Neuron (in vitro differentiated cells): Measurements from ENCODE around the gene ZNF514.
"Not testable (repeated sequence)": the region's sequence is repeated elsewhere in the genome, so short reads cannot be mapped to it uniquely, and the experiment has no call there.

Experiments
- H2AFZ ChIP-seq: one replicate; pipeline ENCODE4 v1.6.1; 2013; ENCODE audit warnings: low read depth, mild to moderate bottlenecking, inconsistent platforms, low read length, moderate library complexity
- H3K27me3 ChIP-seq: one replicate; pipeline ENCODE4 v1.6.1; 2013; ENCODE audit warnings: low read length; ENCODE audit not compliant: insufficient read depth
- H3K36me3 ChIP-seq: one replicate; pipeline ENCODE4 v1.6.1; 2013; ENCODE audit warnings: low read length; ENCODE audit not compliant: insufficient read depth
- H3K4me1 ChIP-seq: one replicate; pipeline ENCODE4 v1.6.1; 2013; ENCODE audit warnings: low read length; ENCODE audit not compliant: insufficient read depth
- H3K4me3 ChIP-seq: 2 replicates; pipeline ENCODE4 v1.5.1; 2013; ENCODE audit warnings: mild to moderate bottlenecking, low read length, moderate library complexity
- H3K9me3 ChIP-seq: one replicate; pipeline ENCODE4 v1.6.1; 2013; ENCODE audit warnings: low read length

The ZNF514 gene

GRCh38 chr2:95159690-95160449 lies at the start of gene ZNF514:
Gene ZNF514, minus strand, starts transcription at chr2:95159848. Its CDS starts 6,595 bp downstream, at chr2:95153253.
- Histone ChIP-seq H3K4me1 (peaks cover 5% of the 10 kb centered on the region), H3K27me3 (no peaks in the 10 kb centered on the region), H3K36me3 (no peaks in the 10 kb centered on the region), H3K4me3 (peak within 1 kb of the TSS; percentile 59), H3K9me3 (peaks cover 43% of the 10 kb centered on the region), H2AFZ (peak within 1 kb of the TSS; percentile 59)

GRCh38 chr2:95208106-95208505 lies 48.5 kb upstream of the ZNF514 start:
- Histone ChIP-seq H3K4me1 (peaks cover 4% of the 10 kb centered on the region), H3K9me3 (peaks cover 43% of the 10 kb centered on the region), H3K4me3 (peak overlapping the region; percentile 81), H2AFZ (peak overlapping the region; percentile 95), H3K27me3 (no peaks in the 10 kb centered on the region), H3K36me3 (peaks cover 41% of the 10 kb centered on the region)

- H2AFZ ChIP-seq: peak within 1 kb of the TSS; percentile 95
- peaks cover 33% of the 10 kb centered on the region for H3K36me3 ChIP-seq
- H3K9me3 ChIP-seq: peaks cover 35% of the 10 kb centered on the region
Observed at GRCh38 chr2:95207111-95207961, 47.7 kb upstream of the ZNF514 start, which contains the start of gene ZNF892. Gene ZNF892, plus strand, starts transcription at chr2:95207521. Its CDS starts 295 bp downstream, at chr2:95207816.

GRCh38 chr2:95206096-95206495 lies 46.4 kb upstream of the ZNF514 start:
- peak overlapping the region; percentile 81 for H3K4me3 ChIP-seq
- H3K36me3 ChIP-seq: peaks cover 21% of the 10 kb centered on the region
- H3K9me3 ChIP-seq: peaks cover 24% of the 10 kb centered on the region
- no peaks in the 10 kb centered on the region for H3K27me3 ChIP-seq
- H3K4me1 ChIP-seq: peaks cover 4% of the 10 kb centered on the region
- H2AFZ ChIP-seq: peak overlapping the region; percentile 95

More at GRCh38 chr2:95207111-95207961, 47.7 kb upstream of the ZNF514 start, which contains the start of gene ZNF892:
- H3K4me3 ChIP-seq: peak within 1 kb of the TSS; percentile 81
- peaks cover 4% of the 10 kb centered on the region for H3K4me1 ChIP-seq
- no peaks in the 10 kb centered on the region for H3K27me3 ChIP-seq

GRCh38 chr2:95204396-95204795 lies 44.7 kb upstream of the ZNF514 start:
- Histone ChIP-seq H2AFZ (no peak overlapping the region), H3K4me1 (peaks cover 4% of the 10 kb centered on the region), H3K36me3 (peaks cover 11% of the 10 kb centered on the region), H3K4me3 (no peak overlapping the region), H3K27me3 (no peaks in the 10 kb centered on the region), H3K9me3 (peaks cover 16% of the 10 kb centered on the region)

- Histone ChIP-seq H3K9me3 (peaks cover 12% of the 10 kb centered on the region), H3K4me3 (no peak overlapping the region), H3K36me3 (peaks cover 6% of the 10 kb centered on the region), H2AFZ (no peak overlapping the region), H3K27me3 (no peaks in the 10 kb centered on the region), H3K4me1 (peaks cover 4% of the 10 kb centered on the region)
Observed at GRCh38 chr2:95203911-95204310, 44.3 kb upstream of the ZNF514 start.

- H3K36me3 ChIP-seq, H3K4me3 ChIP-seq, H2AFZ ChIP-seq, H3K4me1 ChIP-seq, H3K9me3 ChIP-seq, H3K27me3 ChIP-seq: not testable (repeated sequence)
Observed at GRCh38 chr2:95192956-95193355, 33.3 kb upstream of the ZNF514 start.

- Histone ChIP-seq H2AFZ (no peak overlapping the region), H3K9me3 (peaks cover 14% of the 10 kb centered on the region), H3K36me3 (peaks cover 23% of the 10 kb centered on the region), H3K27me3 (no peaks in the 10 kb centered on the region), H3K4me1 (no peaks in the 10 kb centered on the region), H3K4me3 (no peak overlapping the region)
Observed at GRCh38 chr2:95185973-95186372, 26.3 kb upstream of the ZNF514 start.

GRCh38 chr2:95185197-95185596 lies 25.5 kb upstream of the ZNF514 start:
- no peaks in the 10 kb centered on the region for H3K4me1 ChIP-seq
- peaks cover 14% of the 10 kb centered on the region for H3K9me3 ChIP-seq
- no peaks in the 10 kb centered on the region for H3K27me3 ChIP-seq
- H3K36me3 ChIP-seq: peaks cover 29% of the 10 kb centered on the region
- H2AFZ ChIP-seq: no peak overlapping the region
- no peak overlapping the region for H3K4me3 ChIP-seq

GRCh38 chr2:95181774-95182173 lies 22.1 kb upstream of the ZNF514 start:
- Histone ChIP-seq H3K9me3 (peaks cover 12% of the 10 kb centered on the region), H3K27me3 (no peaks in the 10 kb centered on the region), H3K36me3 (peaks cover 42% of the 10 kb centered on the region), H3K4me1 (no peaks in the 10 kb centered on the region), H2AFZ (no peak overlapping the region), H3K4me3 (no peak overlapping the region)

GRCh38 chr2:95179451-95179850 lies 19.8 kb upstream of the ZNF514 start:
- Histone ChIP-seq H3K27me3 (no peaks in the 10 kb centered on the region), H3K4me3 (no peak overlapping the region), H2AFZ (no peak overlapping the region), H3K9me3 (peaks cover 12% of the 10 kb centered on the region), H3K4me1 (no peaks in the 10 kb centered on the region), H3K36me3 (peaks cover 42% of the 10 kb centered on the region)

GRCh38 chr2:95174031-95174542 lies 14.4 kb upstream of the ZNF514 start:
- Histone ChIP-seq H2AFZ (no peak overlapping the region), H3K36me3 (peaks cover 4% of the 10 kb centered on the region), H3K4me1 (no peaks in the 10 kb centered on the region), H3K9me3 (peaks cover 3% of the 10 kb centered on the region), H3K27me3 (no peaks in the 10 kb centered on the region), H3K4me3 (no peak overlapping the region)

GRCh38 chr2:95171902-95172301 lies 12.3 kb upstream of the ZNF514 start:
- no peak overlapping the region for H3K4me3 ChIP-seq
- H2AFZ ChIP-seq: no peak overlapping the region
- no peaks in the 10 kb centered on the region for H3K27me3 ChIP-seq
- H3K4me1 ChIP-seq: no peaks in the 10 kb centered on the region
- peaks cover 3% of the 10 kb centered on the region for H3K9me3 ChIP-seq
- no peaks in the 10 kb centered on the region for H3K36me3 ChIP-seq
